A172 (cell line): ENCODE measurements around the gene OVOL3. TPM values are rescaled to one million over a fixed set of nuclear protein-coding genes. Genes with fewer than 3 reads are reported as not detected.
"Not testable (repeated sequence)": the region's sequence is repeated elsewhere in the genome, so short reads cannot be mapped to it uniquely, and the experiment has no call there.

ENCODE experiments used
- DNase-seq: peaks from one replicate; pipeline ENCODE4 v3.0.0-alpha.2; 2015; ENCODE audit warnings: low spot score
- total RNA-seq: library from RNA; depleted of rRNA; stranded (reverse); fragments of >200 nt; shearing (Covaris generic); gene quantifications from 2 replicates; pipeline ENCODE4 v1.2.3, GENCODE V29; 2014

The OVOL3 gene
- total RNA-seq, 1 experiment from 2014 or later, result not detected

GRCh38 chr19:36131221-36131620 lies 20.3 kb downstream of the OVOL3 start:
- DNase-seq, result not testable (repeated sequence)

- DNase-seq, result not testable (repeated sequence)
These were observed 23.9 kb downstream of the OVOL3 start for GRCh38 chr19:36134867-36135266.

GRCh38 chr19:36136964-36137686 lies 26.2 kb downstream of the OVOL3 start:
- DNase-seq, result peak; percentile 97

GRCh38 chr19:36139120-36139472 lies 28.2 kb downstream of the OVOL3 start:
- no peak for DNase-seq

- peak; percentile 96 for DNase-seq
These were observed 28.7 kb downstream of the OVOL3 start, which contains the start of gene CAPNS1 for GRCh38 chr19:36139473-36140303. Gene CAPNS1, plus strand, starts transcription at chr19:36140066. Its CDS starts 946 bp downstream, at chr19:36141012.

GRCh38 chr19:36140304-36141038 lies 29.5 kb downstream of the OVOL3 start:
- peak; percentile 53 for DNase-seq

GRCh38 chr19:36141039-36141927 lies 30.3 kb downstream of the OVOL3 start:
- DNase-seq, result peak; percentile 74

- no peak for DNase-seq
These were observed 31.1 kb downstream of the OVOL3 start for GRCh38 chr19:36142046-36142445.

- no peak for DNase-seq
These were observed 31.6 kb downstream of the OVOL3 start for GRCh38 chr19:36142496-36142895.

GRCh38 chr19:36144624-36145023 lies 33.7 kb downstream of the OVOL3 start:
- DNase-seq, result no peak

- no peak for DNase-seq
These were observed 38.9 kb downstream of the OVOL3 start for GRCh38 chr19:36149673-36150406.

- DNase-seq, result no peak
These were observed 39.6 kb downstream of the OVOL3 start for GRCh38 chr19:36150586-36150985.

- DNase-seq, result no peak
These were observed 40.4 kb downstream of the OVOL3 start for GRCh38 chr19:36151144-36152018.

GRCh38 chr19:36152019-36152351 lies 41.0 kb downstream of the OVOL3 start:
- no peak for DNase-seq

GRCh38 chr19:36152352-36153091 lies 41.6 kb downstream of the OVOL3 start, which contains the start of gene COX7A1:
Gene COX7A1, minus strand, starts transcription at chr19:36152447. Its CDS starts 40 bp downstream, at chr19:36152407.
- no peak for DNase-seq

- DNase-seq, result no peak
These were observed 42.2 kb downstream of the OVOL3 start for GRCh38 chr19:36153126-36153525.

- no peak for DNase-seq
These were observed 50.1 kb downstream of the OVOL3 start for GRCh38 chr19:36160821-36161596.
